GM06990 (cell line): Measurements from ENCODE around the gene IGF1R.

Source experiments
- DNase-seq: peaks from one replicate; pipeline ENCODE4 v3.0.0-alpha.2; 2011; ENCODE audit not compliant: insufficient read length; ENCODE audit errors: extremely low read depth
- H3K27me3 ChIP-seq: replicated peaks from 2 replicates; pipeline ENCODE4 v1.6.0; 2011; ENCODE audit warnings: low read length; ENCODE audit not compliant: control insufficient read depth, insufficient read depth
- H3K36me3 ChIP-seq: 2 replicates; pipeline ENCODE4 v1.5.1; 2011; ENCODE audit warnings: low read length; ENCODE audit not compliant: control insufficient read depth, insufficient read depth
- H3K4me3 ChIP-seq: replicated peaks from 2 replicates; pipeline ENCODE4 v1.5.1; 2011; ENCODE audit warnings: low read depth, mild to moderate bottlenecking, control low read depth, low read length
- TF ChIP-seq, protein P1 (sequence below): IDR thresholded peaks from 2 replicates; pipeline ENCODE4 v1.5.1; 2011; ENCODE audit warnings: low read length, control low read depth, mild to moderate bottlenecking, inconsistent platforms; ENCODE audit not compliant: insufficient read depth, poor library complexity, severe bottlenecking

The IGF1R gene

DNA sequence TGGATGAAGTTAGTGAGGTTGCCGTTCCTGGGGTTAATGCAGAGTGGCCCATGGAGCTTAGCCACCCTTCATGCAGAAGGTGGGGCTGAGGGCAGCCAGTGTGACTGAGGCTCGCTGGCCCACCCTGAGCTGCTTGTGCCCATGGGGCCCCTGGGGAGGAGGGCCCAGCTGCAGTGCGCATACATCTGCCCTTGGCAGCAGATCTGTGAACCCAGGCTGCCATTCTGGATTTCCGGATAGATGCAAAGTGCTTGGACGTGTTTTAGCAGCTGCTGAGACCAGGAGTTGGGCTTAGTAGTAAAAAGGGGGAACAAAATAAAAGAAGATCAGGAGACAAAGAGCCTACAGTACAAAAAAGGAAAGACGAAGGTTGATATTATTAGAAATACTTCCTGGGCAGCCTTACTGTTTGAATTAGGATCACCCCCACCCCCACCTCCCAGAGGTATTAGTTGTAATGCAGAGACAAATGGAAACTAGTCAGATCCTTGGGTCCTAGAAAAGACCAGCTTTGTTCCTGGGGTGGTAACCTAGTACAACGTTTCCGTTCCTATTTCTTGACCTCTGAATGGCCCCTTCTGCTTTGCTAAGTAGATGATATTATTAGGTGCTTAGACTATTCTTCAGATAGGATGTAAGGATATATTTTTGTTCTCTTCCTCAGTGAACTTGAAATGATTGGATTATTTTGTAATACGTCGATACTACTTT, 70.2 kb downstream of the IGF1R start:
- no peak for DNase-seq
- no peaks in the 10 kb centered on the region for H3K27me3 ChIP-seq
- H3K36me3 ChIP-seq = no peaks in the 10 kb centered on the region
- no peak overlapping the region for H3K4me3 ChIP-seq
- TF ChIP-seq, protein P1, sequence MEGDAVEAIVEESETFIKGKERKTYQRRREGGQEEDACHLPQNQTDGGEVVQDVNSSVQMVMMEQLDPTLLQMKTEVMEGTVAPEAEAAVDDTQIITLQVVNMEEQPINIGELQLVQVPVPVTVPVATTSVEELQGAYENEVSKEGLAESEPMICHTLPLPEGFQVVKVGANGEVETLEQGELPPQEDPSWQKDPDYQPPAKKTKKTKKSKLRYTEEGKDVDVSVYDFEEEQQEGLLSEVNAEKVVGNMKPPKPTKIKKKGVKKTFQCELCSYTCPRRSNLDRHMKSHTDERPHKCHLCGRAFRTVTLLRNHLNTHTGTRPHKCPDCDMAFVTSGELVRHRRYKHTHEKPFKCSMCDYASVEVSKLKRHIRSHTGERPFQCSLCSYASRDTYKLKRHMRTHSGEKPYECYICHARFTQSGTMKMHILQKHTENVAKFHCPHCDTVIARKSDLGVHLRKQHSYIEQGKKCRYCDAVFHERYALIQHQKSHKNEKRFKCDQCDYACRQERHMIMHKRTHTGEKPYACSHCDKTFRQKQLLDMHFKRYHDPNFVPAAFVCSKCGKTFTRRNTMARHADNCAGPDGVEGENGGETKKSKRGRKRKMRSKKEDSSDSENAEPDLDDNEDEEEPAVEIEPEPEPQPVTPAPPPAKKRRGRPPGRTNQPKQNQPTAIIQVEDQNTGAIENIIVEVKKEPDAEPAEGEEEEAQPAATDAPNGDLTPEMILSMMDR = no peak

DNA sequence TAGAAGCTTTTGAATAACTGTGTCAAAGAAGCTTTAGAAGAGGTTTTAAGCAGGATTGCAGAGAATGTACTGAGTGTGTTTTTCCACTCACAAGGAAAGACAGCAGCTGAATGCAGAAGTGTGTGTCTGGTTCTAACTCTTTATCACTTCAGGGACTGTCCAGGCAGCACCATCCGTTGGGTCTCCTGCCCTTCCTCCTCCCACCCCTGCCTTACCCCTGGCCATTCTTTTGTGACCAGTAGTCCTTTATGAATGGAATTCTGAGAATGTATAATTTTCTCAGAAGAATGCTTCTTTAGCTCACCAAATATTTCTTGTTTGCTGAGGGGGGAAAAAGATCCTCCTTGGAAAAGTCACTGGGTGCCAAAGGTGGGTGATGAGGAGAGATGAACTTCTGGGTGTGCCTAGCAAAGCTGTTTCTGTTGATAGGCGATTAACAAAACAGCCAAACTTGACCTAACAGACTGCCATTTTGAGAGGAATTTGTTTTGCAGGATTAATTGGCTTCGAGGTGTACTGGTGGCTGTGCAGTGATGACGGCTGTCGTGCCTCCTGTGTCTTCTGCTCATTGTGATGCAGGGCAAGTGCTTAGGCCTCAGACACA, 70.9 kb downstream of the IGF1R start:
- no peaks in the 10 kb centered on the region for H3K36me3 ChIP-seq
- TF ChIP-seq, protein P1 = no peak
- H3K4me3 ChIP-seq = no peak overlapping the region
- no peak for DNase-seq
- H3K27me3 ChIP-seq = no peaks in the 10 kb centered on the region

DNA sequence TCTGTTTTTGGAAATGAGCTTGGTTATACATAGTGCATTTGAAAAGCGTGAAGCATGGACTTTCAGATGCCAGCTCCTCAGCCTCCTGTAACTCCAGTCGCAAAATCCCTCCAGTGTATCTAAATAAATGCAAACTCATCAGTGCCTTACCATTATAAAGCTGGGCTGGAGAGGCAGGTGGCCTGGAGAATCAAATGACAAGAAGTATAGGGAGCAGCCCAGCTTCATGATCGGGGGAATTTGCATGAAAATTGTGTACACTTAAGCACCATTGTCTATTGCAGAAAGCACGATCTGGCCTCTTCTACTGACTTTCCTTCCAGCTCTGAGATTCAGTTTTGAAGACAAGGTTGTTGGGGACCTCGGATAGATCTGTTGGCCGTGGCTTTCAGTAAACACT, 71.7 kb downstream of the IGF1R start:
- Histone ChIP-seq H3K4me3 (no peak overlapping the region), H3K27me3 (no peaks in the 10 kb centered on the region), H3K36me3 (no peaks in the 10 kb centered on the region)
- DNase-seq = no peak
- TF ChIP-seq, protein P1 = no peak

DNA sequence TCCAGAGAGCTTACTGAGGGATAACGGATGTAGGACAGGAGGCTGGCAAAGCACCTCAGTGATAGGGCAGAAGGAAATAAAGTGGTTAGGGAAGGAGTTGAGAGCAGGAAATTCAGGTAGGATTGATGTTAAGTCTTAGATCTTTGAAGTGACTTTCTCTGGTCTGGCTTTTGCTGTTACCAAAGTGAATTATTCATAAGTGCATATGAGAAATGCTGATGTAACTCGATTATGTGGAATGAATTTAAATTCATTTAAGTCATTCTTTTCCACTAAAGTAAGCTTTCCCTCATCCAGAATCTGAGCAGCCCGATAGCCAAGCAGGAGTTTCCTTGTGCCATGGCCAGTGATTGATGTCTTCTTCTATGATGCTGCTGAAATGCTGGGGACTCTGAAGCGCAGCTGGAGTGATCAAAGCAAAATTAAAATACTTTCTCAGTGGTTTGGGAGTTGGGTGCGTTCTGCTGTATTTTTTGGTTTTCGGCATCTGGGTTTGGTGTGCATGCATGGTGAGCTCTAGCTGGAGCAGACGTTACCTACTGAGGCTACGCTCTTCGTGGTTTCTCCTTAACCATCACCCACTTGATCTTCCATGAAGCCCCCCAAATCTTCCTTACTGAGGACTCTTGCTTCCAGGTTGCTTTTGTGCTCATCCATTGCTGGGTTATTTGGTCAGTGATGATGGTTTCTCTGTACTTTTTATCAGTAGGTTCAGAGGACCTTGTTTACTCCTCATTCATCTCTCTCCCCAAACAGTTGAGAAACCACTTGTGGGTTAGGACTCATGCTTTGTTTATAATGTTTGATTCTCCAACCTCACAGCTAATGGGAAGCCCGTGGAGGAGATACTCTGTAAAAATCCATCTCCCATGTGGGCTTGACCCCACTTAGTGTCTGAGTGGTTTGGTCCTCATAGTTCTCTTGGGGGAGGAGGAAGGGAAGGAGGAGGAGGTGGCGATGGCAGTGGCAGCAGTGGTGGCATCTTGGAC, 72.5 kb downstream of the IGF1R start:
- DNase-seq = no peak
- H3K36me3 ChIP-seq = no peaks in the 10 kb centered on the region
- no peak overlapping the region for H3K4me3 ChIP-seq
- H3K27me3 ChIP-seq = no peaks in the 10 kb centered on the region
- TF ChIP-seq, protein P1 = no peak

DNA sequence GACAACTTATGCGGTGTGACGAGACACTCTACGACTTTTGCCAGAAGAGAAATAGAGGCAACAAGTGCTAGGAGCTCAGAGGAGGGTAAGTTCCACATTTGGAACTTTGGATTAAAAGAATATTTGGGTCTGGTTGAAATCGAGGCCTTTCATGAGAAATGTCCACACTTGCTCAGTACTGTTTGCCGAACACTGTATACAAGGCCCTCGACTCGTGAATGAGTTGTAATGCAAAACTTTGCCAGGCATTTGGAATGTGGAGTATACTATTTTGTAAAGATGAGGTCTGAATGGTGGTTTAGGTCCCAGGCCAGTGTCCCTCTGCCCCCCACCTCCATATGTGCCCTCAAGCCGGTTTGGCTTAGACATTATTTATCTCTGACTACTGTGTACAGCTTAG, 73.9 kb downstream of the IGF1R start:
- Histone ChIP-seq H3K36me3 (no peaks in the 10 kb centered on the region), H3K27me3 (no peaks in the 10 kb centered on the region), H3K4me3 (no peak overlapping the region)
- DNase-seq = no peak
- TF ChIP-seq, protein P1 = no peak
